ENCODE results near the gene FZR1.

The FZR1 gene

DNA sequence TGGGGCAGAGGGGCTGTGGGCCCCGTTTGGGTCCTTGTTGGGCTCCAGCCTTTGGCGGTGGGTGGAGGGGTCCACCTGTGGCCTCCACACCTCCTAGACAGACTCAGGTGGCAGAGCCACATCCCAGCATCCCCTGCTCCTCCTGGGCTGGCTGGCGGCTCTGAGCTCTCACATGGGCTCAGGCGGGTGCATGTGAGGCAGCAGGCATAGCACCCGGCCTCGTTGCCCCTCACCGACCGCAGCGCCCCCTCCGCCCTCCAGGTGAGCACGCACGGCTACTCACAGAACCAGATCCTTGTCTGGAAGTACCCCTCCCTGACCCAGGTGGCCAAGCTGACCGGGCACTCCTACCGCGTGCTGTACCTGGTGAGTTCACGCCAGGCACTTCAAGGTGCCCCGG is 26.9 kb downstream of the FZR1 start:
- peaks cover 24% of the 10 kb centered on the region; the same call in 1 of the 2 replicates for H3K36me3 ChIP-seq (ENCODE audit: insufficient read depth, low read length)
- H3K9ac ChIP-seq (ENCODE audit: insufficient read length): no peak overlapping the region
- H3K4me3 ChIP-seq: no peak overlapping the region
- no peaks in the 10 kb centered on the region for H3K9me3 ChIP-seq (ENCODE audit: low read depth, low read length)
- TF ChIP-seq POLR2AphosphoS5 (IDR thresholded peaks at IDR 0.05; ENCODE audit: borderline replicate concordance, low read depth, low read length): no peak
- no peak for TF ChIP-seq EZH2 (IDR thresholded peaks at IDR 0.05)
- TF ChIP-seq FOXP2 (optimal IDR thresholded peaks at IDR 0.05; ENCODE audit: control extremely low read depth, extremely low read length, insufficient read depth): no peak
- H3K27ac ChIP-seq: no peak overlapping the region
- no peak for DNase-seq (ENCODE audit: low read depth, low spot score)

GRCh38 chr19:3533563-3534216 is 27.6 kb downstream of the FZR1 start:
- no peak overlapping the region for H3K9ac ChIP-seq (ENCODE audit: insufficient read length)
- peaks cover 24% of the 10 kb centered on the region; the same call in 1 of the 2 replicates for H3K36me3 ChIP-seq (ENCODE audit: insufficient read depth, low read length)
- no peak overlapping the region for H3K4me3 ChIP-seq
- TF ChIP-seq EZH2 (IDR thresholded peaks at IDR 0.05): no peak
- TF ChIP-seq POLR2AphosphoS5 (IDR thresholded peaks at IDR 0.05; ENCODE audit: borderline replicate concordance, low read depth, low read length): no peak
- TF ChIP-seq FOXP2 (optimal IDR thresholded peaks at IDR 0.05; ENCODE audit: control extremely low read depth, extremely low read length, insufficient read depth): no peak
- no peak overlapping the region for H3K27ac ChIP-seq
- DNase-seq (ENCODE audit: low read depth, low spot score): no peak
- no peaks in the 10 kb centered on the region for H3K9me3 ChIP-seq (ENCODE audit: low read depth, low read length)

DNA sequence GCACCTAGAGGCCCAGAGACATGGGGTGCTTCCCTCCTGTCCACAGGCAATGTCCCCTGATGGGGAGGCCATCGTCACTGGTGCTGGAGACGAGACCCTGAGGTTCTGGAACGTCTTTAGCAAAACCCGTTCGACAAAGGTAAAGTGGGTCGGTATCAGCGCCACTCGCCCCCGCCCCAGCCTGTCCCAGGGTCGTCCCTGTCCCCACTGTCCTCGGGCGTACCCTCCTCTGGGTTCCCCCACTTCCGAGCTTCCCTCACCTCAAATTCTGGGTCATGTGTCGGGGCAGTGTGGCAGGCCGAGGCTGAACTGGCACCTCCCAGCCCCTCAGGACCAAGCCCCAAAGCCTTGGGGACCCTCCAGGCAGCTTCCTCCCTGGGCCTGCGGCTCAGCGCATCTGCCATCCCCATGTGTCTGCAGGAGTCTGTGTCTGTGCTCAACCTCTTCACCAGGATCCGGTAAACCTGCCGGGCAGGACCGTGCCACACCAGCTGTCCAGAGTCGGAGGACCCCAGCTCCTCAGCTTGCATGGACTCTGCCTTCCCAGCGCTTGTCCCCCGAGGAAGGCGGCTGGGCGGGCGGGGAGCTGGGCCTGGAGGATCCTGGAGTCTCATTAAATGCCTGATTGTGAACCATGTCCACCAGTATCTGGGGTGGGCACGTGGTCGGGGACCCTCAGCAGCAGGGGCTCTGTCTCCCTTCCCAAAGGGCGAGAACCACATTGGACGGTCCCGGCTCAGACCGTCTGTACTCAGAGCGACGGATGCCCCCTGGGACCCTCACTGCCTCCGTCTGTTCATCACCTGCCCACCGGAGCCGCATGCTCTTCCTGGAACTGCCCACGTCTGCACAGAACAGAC is 28.5 kb downstream of the FZR1 start:
- no peak overlapping the region for H3K27ac ChIP-seq
- peaks cover 24% of the 10 kb centered on the region; the same call in 1 of the 2 replicates for H3K36me3 ChIP-seq (ENCODE audit: insufficient read depth, low read length)
- no peaks in the 10 kb centered on the region for H3K9me3 ChIP-seq (ENCODE audit: low read depth, low read length)
- H3K9ac ChIP-seq (ENCODE audit: insufficient read length): no peak overlapping the region
- TF ChIP-seq EZH2 (IDR thresholded peaks at IDR 0.05) (no peak), POLR2AphosphoS5 (IDR thresholded peaks at IDR 0.05; ENCODE audit: borderline replicate concordance, low read depth, low read length) (no peak), FOXP2 (optimal IDR thresholded peaks at IDR 0.05; ENCODE audit: control extremely low read depth, extremely low read length, insufficient read depth) (no peak)
- H3K4me3 ChIP-seq: no peak overlapping the region
- DNase-seq (ENCODE audit: low read depth, low spot score): no peak

DNA sequence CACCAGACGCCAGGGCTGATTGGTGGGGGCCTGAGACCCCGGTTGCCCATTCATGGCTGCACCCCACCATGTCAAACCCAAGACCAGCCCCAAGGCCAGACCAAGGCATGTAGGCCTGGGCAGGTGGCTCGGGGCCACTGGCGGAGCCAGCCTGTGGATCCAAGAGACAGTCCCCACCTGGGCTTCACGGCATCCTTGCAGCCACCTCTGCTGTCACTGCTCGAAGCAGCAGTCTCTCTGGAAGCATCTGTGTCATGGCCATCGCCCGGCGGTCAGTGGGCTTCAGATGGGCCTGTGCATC is 29.1 kb downstream of the FZR1 start:
- TF ChIP-seq EZH2 (IDR thresholded peaks at IDR 0.05): no peak
- no peak for TF ChIP-seq FOXP2 (optimal IDR thresholded peaks at IDR 0.05; ENCODE audit: control extremely low read depth, extremely low read length, insufficient read depth)
- no peak for TF ChIP-seq POLR2AphosphoS5 (IDR thresholded peaks at IDR 0.05; ENCODE audit: borderline replicate concordance, low read depth, low read length)
- no peaks in the 10 kb centered on the region for H3K9me3 ChIP-seq (ENCODE audit: low read depth, low read length)
- no peak overlapping the region for H3K4me3 ChIP-seq
- DNase-seq (ENCODE audit: low read depth, low spot score): no peak
- H3K9ac ChIP-seq (ENCODE audit: insufficient read length): no peak overlapping the region
- peaks cover 24% of the 10 kb centered on the region; the same call in 1 of the 2 replicates for H3K36me3 ChIP-seq (ENCODE audit: insufficient read depth, low read length)
- H3K27ac ChIP-seq: no peak overlapping the region

DNA sequence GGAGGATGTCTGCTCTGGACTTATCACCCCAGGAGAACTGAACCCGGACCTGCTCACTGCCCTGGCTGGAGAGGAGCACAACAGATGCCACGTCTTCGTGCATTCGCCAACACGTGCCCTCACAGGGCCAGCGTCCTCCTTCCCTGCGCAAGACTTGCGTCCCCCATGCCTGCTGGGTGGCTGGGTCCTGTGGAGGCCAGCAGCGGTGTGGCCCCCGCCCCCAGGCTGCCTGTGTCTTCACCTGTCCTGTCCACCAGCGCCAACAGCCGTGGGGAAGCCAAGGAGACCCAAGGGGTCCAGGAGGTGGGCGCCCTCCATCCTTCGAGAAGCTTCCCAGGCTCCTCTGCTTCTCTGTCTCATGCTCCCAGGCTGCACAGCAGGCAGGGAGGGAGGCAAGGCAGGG is 29.5 kb downstream of the FZR1 start:
- Histone ChIP-seq H3K36me3 (ENCODE audit: insufficient read depth, low read length) (peaks cover 24% of the 10 kb centered on the region; the same call in 1 of the 2 replicates), H3K9ac (ENCODE audit: insufficient read length) (no peak overlapping the region), H3K27ac (no peak overlapping the region), H3K4me3 (no peak overlapping the region), H3K9me3 (ENCODE audit: low read depth, low read length) (no peaks in the 10 kb centered on the region)
- DNase-seq (ENCODE audit: low read depth, low spot score): no peak
- TF ChIP-seq POLR2AphosphoS5 (IDR thresholded peaks at IDR 0.05; ENCODE audit: borderline replicate concordance, low read depth, low read length) (no peak), FOXP2 (optimal IDR thresholded peaks at IDR 0.05; ENCODE audit: control extremely low read depth, extremely low read length, insufficient read depth) (no peak), EZH2 (IDR thresholded peaks at IDR 0.05) (no peak)

DNA sequence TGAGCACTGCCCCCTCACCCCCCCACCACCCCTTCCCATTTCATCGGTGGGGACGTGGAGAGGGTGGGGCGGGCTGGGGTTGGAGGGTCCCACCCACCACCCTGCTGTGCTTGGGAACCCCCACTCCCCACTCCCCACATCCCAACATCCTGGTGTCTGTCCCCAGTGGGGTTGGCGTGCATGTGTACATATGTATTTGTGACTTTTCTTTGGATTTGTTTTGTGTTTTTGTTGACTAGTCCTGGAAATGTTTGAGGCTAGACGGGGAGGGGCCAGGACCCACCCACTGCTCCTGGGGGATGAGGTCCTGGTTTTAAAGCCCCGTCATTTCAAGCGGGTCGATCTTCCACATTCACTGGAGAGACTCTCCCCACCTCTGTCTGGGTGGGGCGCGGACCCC is 29.9 kb downstream of the FZR1 start:
- Histone ChIP-seq H3K27ac (no peak overlapping the region), H3K9me3 (ENCODE audit: low read depth, low read length) (no peaks in the 10 kb centered on the region), H3K9ac (ENCODE audit: insufficient read length) (no peak overlapping the region), H3K4me3 (no peak overlapping the region), H3K36me3 (ENCODE audit: insufficient read depth, low read length) (peaks cover 24% of the 10 kb centered on the region; the same call in 1 of the 2 replicates)
- no peak for DNase-seq (ENCODE audit: low read depth, low spot score)
- TF ChIP-seq POLR2AphosphoS5 (IDR thresholded peaks at IDR 0.05; ENCODE audit: borderline replicate concordance, low read depth, low read length): no peak
- no peak for TF ChIP-seq EZH2 (IDR thresholded peaks at IDR 0.05)
- no peak for TF ChIP-seq FOXP2 (optimal IDR thresholded peaks at IDR 0.05; ENCODE audit: control extremely low read depth, extremely low read length, insufficient read depth)

GRCh38 chr19:3536429-3537100 is 30.5 kb downstream of the FZR1 start:
- H3K36me3 ChIP-seq (ENCODE audit: insufficient read depth, low read length): peaks cover 21% of the 10 kb centered on the region; the same call in 1 of the 2 replicates
- H3K9me3 ChIP-seq (ENCODE audit: low read depth, low read length): no peaks in the 10 kb centered on the region
- H3K9ac ChIP-seq (ENCODE audit: insufficient read length): no peak overlapping the region
- no peak for DNase-seq (ENCODE audit: low read depth, low spot score)
- no peak overlapping the region for H3K4me3 ChIP-seq
- H3K27ac ChIP-seq: no peak overlapping the region
- no peak for TF ChIP-seq EZH2 (IDR thresholded peaks at IDR 0.05)
- TF ChIP-seq FOXP2 (optimal IDR thresholded peaks at IDR 0.05; ENCODE audit: control extremely low read depth, extremely low read length, insufficient read depth): no peak
- no peak; the same call in 1 of the 2 replicates for TF ChIP-seq POLR2AphosphoS5 (IDR thresholded peaks at IDR 0.05; ENCODE audit: borderline replicate concordance, low read depth, low read length)

DNA sequence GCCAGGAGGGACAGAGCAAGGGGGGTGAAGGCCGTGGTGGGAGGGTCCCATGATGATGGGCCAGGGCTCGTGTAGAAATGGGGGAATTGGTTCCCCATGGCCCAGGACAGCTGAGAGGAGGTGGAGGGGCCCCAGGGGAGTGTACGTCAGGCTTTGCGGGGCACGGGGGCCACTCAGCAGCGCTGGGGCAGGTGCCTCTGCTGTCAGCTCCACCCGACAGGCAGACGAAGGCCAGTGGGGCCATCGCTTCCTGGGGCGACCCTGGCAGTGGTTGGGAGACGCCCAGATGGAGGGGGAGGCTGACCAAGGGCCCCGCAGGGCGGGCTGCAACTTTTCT is 31.0 kb downstream of the FZR1 start:
- H3K27ac ChIP-seq: no peak overlapping the region

More for the DNA sequence above, 31.0 kb downstream of the FZR1 start:
- H3K9me3 ChIP-seq (ENCODE audit: low read depth, low read length): no peaks in the 10 kb centered on the region
- peaks cover 21% of the 10 kb centered on the region; the same call in 1 of the 2 replicates for H3K36me3 ChIP-seq (ENCODE audit: insufficient read depth, low read length)
- no peak for DNase-seq (ENCODE audit: low read depth, low spot score)
- H3K9ac ChIP-seq (ENCODE audit: insufficient read length): no peak overlapping the region
- H3K4me3 ChIP-seq: no peak overlapping the region
- TF ChIP-seq FOXP2 (optimal IDR thresholded peaks at IDR 0.05; ENCODE audit: control extremely low read depth, extremely low read length, insufficient read depth) (no peak), EZH2 (IDR thresholded peaks at IDR 0.05) (no peak)
